ENCODE results near the gene PTGIS.

PTGIS gene

GRCh38 chr20:49529470-49529869 lies 38.5 kb downstream of the PTGIS start:
- DNase-seq (ENCODE audit: low spot score) = no peak

- DNase-seq (ENCODE audit: low spot score) = no peak
Measured at GRCh38 chr20:49526568-49526967, 41.4 kb downstream of the PTGIS start.

DNA sequence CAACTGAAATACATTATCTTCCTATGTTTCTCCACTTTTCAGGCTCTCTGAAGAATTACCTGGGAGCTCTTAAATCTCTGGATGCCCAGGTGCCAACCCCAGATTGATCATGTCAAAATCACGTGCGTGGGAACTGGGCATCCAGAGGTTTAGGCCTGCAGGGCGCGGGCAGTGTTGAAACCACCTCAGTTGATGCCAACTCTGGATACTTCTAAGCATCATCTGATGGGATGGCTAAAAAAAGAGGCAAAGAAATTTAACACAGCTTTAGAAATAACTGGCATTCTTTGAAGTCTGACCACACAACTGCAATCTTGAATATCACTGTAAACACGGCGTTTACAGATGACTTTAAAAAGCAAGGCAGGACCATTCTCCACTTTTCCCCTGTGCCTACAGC lies 41.9 kb downstream of the PTGIS start:
- no peak for DNase-seq (ENCODE audit: low spot score)

GRCh38 chr20:49523767-49524360 lies 44.1 kb downstream of the PTGIS start:
- no peak for DNase-seq (ENCODE audit: low spot score)

DNA sequence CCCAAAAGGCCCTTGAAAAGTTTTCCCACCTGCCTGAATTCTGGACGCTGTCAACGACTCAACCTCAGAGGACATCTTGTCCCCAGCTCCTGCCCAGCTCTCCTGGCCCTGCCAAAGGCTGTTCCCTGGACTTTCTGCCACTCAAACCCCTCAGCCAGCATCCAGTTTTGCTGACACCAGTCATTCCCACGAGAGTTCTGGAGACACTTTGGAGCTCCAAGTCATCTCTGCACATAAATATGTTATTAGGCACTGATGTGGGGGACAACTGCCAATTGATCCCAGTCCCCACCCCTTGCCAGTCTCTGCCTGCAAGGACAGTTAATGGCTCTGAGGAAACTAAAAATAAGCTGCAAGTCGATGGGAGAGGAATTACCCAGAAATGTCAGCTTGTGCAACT lies 46.6 kb downstream of the PTGIS start:
- DNase-seq (ENCODE audit: low spot score) = no peak

- DNase-seq (ENCODE audit: low spot score) = no peak
Measured at GRCh38 chr20:49519777-49520359, 48.1 kb downstream of the PTGIS start.

DNA sequence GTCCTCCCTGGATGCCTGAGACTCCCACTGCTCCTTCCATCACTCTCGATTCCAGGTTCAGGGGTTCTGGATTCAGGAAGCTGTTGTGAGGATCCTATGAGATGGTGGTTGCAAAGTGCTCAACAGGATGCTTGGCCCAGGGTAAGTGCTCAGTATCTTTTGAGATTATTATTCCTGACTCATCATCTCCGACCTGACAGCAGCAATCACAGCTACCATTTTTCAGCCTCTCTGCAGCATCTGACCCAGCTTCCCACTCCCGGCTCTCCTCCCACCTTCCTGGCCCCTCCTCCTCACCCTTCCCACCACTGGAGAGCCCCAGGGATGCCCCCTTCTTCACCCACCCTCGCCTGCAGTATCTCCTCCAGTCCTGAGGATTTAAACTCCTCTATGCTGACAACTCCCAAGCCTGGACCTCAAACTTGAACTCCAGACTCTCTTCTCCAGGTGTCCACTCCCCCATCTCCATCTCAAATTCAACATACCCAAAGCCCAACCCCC lies 48.7 kb downstream of the PTGIS start:
- DNase-seq (ENCODE audit: low spot score) = no peak

DNA sequence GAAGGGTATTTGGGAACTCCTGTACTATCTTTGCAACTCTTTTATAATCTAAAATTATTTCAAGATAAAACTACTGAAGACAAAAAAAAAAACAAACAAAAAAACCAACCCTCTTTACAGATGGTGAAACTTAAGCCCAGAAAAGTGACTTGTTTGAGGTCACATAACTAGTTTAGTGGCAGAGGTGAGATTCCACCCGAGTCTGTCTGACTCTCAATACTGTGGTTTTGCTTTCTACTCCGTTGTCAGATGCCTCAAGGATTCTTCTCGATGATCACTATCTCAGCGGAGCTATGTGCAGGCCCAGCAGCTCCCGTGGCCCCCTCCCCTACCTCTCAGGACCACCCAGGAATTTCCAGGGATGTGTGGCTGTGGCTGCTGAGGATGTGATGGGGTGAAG lies 49.4 kb downstream of the PTGIS start:
- no peak for DNase-seq (ENCODE audit: low spot score)

GRCh38 chr20:49517805-49518100 lies 50.2 kb downstream of the PTGIS start:
- DNase-seq (ENCODE audit: low spot score) = no peak

DNA sequence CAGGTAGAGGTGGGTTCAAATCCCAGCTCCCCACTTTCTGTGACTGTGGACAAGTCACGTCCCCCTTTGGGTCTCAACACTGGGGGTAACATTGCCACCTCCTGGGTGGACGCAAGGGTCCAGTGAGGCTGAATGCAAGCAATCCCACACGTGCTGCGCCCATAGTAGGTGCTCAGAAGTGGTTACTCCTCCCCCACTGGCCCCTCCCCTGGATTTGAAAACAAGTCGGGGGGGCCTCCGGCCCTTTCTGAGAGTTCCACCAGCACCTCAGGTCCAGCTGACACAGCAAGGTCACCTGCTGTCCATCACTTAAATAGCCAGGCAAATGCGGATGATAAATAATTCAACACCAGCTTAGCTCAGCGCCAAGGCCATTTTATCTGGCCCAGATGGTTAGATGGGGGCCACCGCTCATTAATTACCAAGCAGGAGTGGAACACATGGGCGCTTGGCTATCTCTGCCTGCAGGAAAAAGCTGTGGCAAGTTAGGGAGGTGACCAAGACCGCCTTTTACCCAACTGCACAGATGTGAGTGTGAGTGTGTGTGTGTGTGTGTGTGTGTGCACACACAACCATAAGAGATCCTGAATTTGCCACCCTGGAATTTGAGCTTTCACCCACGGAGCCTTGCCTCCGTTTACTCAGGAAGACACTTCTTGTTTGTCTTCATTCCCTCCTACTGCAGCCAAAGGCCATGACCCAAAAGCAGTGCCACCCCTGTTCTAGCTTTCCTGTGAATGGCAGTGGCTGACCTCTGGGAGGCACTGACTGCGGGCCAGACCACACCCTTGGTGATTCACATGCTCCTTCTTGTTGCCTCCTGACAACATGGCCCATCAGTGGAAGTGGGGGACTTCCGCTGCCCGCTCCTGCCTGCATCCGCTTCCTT lies 50.8 kb downstream of the PTGIS start:
- no peak for DNase-seq (ENCODE audit: low spot score)

DNA sequence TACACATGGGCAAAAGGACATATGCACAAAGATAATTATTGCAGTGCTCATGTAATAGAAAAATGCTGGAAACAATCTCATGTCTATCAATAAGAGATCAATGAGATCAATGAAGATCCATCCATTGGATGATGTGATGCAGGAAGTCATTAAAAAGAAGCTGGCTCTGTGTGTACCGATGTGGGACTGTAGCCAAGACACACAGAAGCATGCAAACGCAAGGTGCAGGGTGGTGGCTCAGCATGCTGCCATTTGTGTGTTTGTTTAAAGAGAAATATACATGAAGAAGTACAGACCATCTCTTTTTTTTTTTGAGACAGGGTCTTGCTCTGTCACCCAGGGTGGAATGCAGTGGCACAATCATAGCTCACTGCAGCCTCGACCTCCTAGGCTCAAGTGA lies 52.4 kb downstream of the PTGIS start:
- DNase-seq (ENCODE audit: low spot score) = no peak

GRCh38 chr20:49513517-49513916 lies 54.4 kb downstream of the PTGIS start:
- DNase-seq (ENCODE audit: low spot score) = no peak

DNA sequence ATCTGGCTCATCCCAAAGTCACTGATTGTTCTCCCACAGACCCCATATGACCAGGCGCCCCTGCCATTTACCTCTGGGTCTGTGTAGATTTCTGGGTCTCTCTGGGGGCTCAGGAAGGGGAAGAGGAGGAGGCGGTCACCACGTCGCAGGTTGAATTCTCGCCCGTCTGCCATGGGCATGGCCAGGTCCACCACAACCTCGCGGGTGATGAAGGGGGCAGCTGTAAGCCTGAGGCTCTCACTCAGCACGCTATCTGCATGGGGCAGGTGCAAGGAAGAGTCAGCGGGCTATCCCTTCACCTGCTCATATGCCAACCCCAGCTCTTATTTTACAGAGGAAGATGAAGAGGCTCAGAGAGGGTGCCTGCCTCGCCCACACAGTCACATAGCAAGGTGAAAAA lies 54.9 kb downstream of the PTGIS start:
- DNase-seq (ENCODE audit: low spot score) = no peak

DNA sequence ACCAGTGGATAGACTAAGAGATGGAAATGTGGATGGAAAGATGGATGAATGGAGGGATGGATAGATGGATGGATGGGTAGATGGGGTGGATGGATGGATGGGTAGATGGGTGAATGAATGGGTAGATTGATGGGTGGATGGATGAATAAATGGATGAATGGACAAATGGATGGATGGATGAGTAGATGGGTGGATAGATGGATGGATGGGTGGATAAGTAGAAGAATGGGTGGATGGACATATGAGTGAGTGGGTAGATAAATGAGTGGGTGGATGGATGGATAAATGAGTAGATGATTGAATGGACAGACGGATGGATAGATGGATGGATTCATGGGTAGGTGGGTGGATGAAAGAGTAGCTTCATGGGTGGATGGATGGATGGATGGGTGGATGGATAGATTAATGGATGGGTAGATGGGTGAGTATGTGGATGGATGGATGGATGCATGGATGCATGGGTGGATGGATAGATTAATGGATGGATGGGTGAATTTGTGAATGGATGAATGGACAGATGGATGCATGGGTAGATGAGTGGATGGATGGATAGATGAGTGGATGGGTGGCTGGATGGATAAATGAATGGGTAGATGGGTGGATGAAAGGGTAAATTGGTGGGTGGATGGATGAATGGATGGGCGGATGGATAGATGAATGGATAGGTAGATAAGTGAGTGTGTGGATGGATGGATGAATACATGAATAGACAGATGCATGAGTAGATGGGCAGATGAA lies 56.0 kb downstream of the PTGIS start:
- DNase-seq (ENCODE audit: low spot score) = no peak

DNA sequence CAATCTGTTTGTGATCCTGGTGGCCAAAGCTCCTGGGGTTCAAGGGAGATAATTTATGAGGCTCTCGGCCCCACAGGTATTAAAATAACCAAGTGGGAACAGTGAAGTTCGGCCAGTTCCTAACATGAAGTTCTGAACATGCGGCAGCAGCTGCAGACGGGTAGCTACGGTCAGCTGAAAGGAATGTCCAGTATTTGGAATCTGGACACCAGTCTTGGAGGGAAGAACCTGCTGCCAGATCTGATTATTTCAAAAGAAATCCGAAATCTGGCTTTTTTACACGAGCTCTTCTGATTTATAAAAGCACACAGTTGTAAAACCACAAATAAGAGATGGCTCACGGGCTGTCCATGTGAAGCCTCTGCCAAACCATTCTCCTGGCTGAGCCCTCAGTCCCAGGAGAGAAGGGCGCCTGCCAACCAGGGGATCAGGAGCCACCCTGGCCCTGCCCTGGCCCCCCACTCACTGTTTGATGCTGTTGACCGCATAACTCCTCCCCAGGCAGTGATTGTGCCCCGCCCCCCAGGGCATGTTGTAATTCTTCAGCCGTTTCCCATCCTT lies 57.3 kb downstream of the PTGIS start:
- no peak for DNase-seq (ENCODE audit: low spot score)

- no peak for DNase-seq (ENCODE audit: low spot score)
Measured at GRCh38 chr20:49508435-49509199, 59.3 kb downstream of the PTGIS start.

DNA sequence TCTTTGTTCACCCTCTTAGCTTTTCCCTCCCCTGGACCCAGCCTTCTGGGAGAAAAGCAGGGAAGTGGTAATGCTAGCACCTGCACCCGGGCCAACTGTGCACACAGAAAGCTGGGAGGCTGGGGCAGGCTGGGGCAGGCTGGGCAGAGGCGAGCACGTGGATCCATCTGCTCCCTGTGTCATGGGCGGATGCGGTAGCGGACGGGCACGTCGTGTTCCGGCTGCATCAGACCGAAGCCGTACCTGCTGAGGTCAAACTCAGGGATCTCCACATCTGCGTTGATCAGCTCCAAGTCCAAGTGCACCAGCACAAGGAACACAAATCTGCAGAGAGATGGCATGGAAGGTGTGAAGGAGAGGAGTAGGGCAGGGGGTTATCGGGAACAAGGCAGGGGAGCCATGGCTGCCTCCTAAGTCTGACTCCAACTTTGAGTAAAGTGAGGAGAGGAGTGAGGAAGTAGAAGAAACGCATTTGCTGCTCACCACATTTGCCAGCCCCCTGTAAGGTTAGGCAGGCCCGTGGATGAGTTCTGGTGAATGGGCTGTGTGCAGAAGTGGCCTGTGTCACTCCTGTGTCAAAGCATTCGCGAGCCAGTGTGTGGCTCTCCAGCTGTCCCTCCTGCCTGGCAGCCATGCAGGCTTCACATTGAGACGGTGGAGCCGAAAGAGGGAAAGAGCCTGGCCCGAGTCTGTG lies 60.0 kb downstream of the PTGIS start:
- no peak for DNase-seq (ENCODE audit: low spot score)

- DNase-seq (ENCODE audit: low spot score) = no peak
Measured at GRCh38 chr20:49505518-49505917, 62.4 kb downstream of the PTGIS start.

DNA sequence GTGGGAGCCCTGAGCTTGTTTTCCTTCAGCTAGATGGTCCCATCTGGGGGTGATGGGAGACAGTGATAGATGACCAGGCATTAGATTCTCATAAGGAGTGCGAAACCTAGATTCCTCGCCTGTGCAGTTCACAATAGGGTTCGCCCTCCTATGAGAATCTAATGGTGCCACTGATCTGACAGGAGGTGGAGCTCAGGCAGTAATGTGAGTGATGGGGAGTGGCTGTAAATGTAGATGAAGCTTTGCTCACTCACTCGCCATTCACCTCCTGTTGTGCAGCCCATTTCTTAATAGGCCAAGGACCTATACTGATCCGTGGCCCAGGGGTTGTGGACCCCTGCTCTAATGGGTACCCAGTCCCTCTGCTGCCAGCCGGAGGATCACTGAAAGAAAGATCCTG lies 64.8 kb downstream of the PTGIS start:
- DNase-seq (ENCODE audit: low spot score) = no peak

- no peak for DNase-seq (ENCODE audit: low spot score)
Measured at GRCh38 chr20:49501917-49502316, 66.0 kb downstream of the PTGIS start.

DNA sequence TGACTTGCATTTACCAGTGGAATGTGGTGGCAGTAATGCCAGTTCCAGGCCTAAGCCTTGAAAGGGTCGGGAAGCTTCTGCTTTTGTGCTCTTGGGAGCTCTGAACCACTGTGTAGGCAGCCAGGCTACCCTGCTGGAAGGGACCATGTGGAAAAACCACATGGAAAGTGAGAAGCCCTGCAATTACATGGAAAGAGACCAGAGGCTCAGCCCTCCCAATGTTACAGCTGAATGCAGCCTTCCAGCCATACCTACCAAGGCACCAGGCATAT lies 70.6 kb downstream of the PTGIS start:
- no peak for DNase-seq (ENCODE audit: low spot score)

Data from CD4-positive, alpha-beta T cell treated with Interleukin-6 at 100 ng/mL for 8 hours (primary cell).